SK-N-SH (cell line): Measurements from ENCODE around the gene GNAL.

Experiments
- ELF1 ChIP-seq: IDR thresholded peaks from 2 replicates; pipeline ENCODE4 v1.4.0; 2012
- FOXM1 ChIP-seq: IDR thresholded peaks from 2 replicates; pipeline ENCODE4 v1.4.0; 2012; ENCODE audit warnings: low read depth, mild to moderate bottlenecking
- JUND ChIP-seq: IDR thresholded peaks from 2 replicates; pipeline ENCODE4 v1.4.0; 2012
- MEF2A ChIP-seq: IDR thresholded peaks from 2 replicates; pipeline ENCODE4 v1.4.0; 2012; ENCODE audit warnings: low read depth, borderline replicate concordance
- NFIC ChIP-seq: IDR thresholded peaks from 2 replicates; pipeline ENCODE4 v1.4.0; 2012; ENCODE audit warnings: borderline replicate concordance
- POLR2AphosphoS5 ChIP-seq: IDR thresholded peaks from 2 replicates; pipeline ENCODE4 v1.6.1; 2012; ENCODE audit warnings: low read depth, low read length
- RAD21 ChIP-seq: IDR thresholded peaks from 2 replicates; pipeline ENCODE4 v1.6.1; 2012; ENCODE audit warnings: mild to moderate bottlenecking, low read length
- TAF1 ChIP-seq: IDR thresholded peaks from 2 replicates; pipeline ENCODE4 v1.6.1; 2012; ENCODE audit warnings: low read depth, mild to moderate bottlenecking, low read length, moderate library complexity, borderline replicate concordance
- TEAD4 ChIP-seq: IDR thresholded peaks from 2 replicates; pipeline ENCODE4 v1.4.0; 2012; ENCODE audit warnings: mild to moderate bottlenecking, borderline replicate concordance; ENCODE audit not compliant: insufficient read depth
- TF ChIP-seq, protein P1 (sequence below): fragments of 200-600 bp; sonication (generic); IDR thresholded peaks from 2 replicates; pipeline ENCODE4 v1.6.1; 2017; ENCODE audit warnings: antibody characterized with exemption, mild to moderate bottlenecking, moderate library complexity
- TF ChIP-seq, protein P2 (sequence below): IDR thresholded peaks from 2 replicates; pipeline ENCODE4 v1.6.1; 2012; ENCODE audit warnings: mild to moderate bottlenecking, low read depth, low read length, moderate library complexity
- TF ChIP-seq, protein P3 (sequence below): IDR thresholded peaks from 2 replicates; pipeline ENCODE4 v1.4.0; 2012; ENCODE audit warnings: low read depth, borderline replicate concordance
- TF ChIP-seq, protein P4 (sequence below): IDR thresholded peaks from 2 replicates; pipeline ENCODE4 v1.4.0; 2012; ENCODE audit warnings: low read depth, borderline replicate concordance

DNA sequence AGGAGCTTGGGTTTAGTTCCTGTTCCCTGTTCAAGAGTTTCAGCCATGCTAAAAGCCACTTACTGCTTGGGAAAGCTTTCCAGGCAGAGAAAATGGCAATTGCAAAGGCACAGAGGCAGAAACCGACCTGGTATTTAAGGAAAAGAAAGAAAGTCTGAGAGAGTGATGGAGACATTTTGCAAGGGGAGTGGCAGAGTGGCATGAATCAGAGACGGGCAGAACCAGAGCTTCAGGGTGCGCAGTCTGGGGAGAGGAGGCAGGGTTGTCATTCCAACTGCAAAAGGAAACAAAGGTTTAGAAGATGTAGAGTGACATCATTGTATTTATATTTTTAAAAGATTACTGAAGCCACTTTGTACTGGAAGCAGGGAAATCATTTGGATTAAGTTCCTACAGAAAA lies 14.9 kb upstream of the GNAL start:
- TF ChIP-seq ELF1, result no peak
- TF ChIP-seq, protein P1, sequence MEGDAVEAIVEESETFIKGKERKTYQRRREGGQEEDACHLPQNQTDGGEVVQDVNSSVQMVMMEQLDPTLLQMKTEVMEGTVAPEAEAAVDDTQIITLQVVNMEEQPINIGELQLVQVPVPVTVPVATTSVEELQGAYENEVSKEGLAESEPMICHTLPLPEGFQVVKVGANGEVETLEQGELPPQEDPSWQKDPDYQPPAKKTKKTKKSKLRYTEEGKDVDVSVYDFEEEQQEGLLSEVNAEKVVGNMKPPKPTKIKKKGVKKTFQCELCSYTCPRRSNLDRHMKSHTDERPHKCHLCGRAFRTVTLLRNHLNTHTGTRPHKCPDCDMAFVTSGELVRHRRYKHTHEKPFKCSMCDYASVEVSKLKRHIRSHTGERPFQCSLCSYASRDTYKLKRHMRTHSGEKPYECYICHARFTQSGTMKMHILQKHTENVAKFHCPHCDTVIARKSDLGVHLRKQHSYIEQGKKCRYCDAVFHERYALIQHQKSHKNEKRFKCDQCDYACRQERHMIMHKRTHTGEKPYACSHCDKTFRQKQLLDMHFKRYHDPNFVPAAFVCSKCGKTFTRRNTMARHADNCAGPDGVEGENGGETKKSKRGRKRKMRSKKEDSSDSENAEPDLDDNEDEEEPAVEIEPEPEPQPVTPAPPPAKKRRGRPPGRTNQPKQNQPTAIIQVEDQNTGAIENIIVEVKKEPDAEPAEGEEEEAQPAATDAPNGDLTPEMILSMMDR, result no peak
- no peak for TF ChIP-seq FOXM1
- no peak for TF ChIP-seq JUND
- TF ChIP-seq POLR2AphosphoS5, result no peak
- no peak for TF ChIP-seq NFIC
- TF ChIP-seq, protein P2, sequence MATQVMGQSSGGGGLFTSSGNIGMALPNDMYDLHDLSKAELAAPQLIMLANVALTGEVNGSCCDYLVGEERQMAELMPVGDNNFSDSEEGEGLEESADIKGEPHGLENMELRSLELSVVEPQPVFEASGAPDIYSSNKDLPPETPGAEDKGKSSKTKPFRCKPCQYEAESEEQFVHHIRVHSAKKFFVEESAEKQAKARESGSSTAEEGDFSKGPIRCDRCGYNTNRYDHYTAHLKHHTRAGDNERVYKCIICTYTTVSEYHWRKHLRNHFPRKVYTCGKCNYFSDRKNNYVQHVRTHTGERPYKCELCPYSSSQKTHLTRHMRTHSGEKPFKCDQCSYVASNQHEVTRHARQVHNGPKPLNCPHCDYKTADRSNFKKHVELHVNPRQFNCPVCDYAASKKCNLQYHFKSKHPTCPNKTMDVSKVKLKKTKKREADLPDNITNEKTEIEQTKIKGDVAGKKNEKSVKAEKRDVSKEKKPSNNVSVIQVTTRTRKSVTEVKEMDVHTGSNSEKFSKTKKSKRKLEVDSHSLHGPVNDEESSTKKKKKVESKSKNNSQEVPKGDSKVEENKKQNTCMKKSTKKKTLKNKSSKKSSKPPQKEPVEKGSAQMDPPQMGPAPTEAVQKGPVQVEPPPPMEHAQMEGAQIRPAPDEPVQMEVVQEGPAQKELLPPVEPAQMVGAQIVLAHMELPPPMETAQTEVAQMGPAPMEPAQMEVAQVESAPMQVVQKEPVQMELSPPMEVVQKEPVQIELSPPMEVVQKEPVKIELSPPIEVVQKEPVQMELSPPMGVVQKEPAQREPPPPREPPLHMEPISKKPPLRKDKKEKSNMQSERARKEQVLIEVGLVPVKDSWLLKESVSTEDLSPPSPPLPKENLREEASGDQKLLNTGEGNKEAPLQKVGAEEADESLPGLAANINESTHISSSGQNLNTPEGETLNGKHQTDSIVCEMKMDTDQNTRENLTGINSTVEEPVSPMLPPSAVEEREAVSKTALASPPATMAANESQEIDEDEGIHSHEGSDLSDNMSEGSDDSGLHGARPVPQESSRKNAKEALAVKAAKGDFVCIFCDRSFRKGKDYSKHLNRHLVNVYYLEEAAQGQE, result no peak
- TF ChIP-seq TEAD4, result no peak
- TF ChIP-seq MEF2A, result no peak
- no peak for TF ChIP-seq RAD21
- TF ChIP-seq TAF1, result no peak
- TF ChIP-seq, protein P3, sequence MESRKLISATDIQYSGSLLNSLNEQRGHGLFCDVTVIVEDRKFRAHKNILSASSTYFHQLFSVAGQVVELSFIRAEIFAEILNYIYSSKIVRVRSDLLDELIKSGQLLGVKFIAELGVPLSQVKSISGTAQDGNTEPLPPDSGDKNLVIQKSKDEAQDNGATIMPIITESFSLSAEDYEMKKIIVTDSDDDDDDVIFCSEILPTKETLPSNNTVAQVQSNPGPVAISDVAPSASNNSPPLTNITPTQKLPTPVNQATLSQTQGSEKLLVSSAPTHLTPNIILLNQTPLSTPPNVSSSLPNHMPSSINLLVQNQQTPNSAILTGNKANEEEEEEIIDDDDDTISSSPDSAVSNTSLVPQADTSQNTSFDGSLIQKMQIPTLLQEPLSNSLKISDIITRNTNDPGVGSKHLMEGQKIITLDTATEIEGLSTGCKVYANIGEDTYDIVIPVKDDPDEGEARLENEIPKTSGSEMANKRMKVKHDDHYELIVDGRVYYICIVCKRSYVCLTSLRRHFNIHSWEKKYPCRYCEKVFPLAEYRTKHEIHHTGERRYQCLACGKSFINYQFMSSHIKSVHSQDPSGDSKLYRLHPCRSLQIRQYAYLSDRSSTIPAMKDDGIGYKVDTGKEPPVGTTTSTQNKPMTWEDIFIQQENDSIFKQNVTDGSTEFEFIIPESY, result no peak
- TF ChIP-seq, protein P4, sequence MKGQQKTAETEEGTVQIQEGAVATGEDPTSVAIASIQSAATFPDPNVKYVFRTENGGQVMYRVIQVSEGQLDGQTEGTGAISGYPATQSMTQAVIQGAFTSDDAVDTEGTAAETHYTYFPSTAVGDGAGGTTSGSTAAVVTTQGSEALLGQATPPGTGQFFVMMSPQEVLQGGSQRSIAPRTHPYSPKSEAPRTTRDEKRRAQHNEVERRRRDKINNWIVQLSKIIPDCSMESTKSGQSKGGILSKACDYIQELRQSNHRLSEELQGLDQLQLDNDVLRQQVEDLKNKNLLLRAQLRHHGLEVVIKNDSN, result no peak
